Aorta (tissue), 5 donors: Measurements from ENCODE around the gene PPP1R3E. TPM values are rescaled to one million over a fixed set of nuclear protein-coding genes. Genes with fewer than 3 reads are reported as not detected.

Experiments
- ATAC-seq: fragments of 200-7000 bp; cut with Tn5 transposase; one replicate; pipeline ENCODE4 v1.9.1; 2022; ENCODE audit warnings: moderate library complexity; ENCODE audit not compliant: low FRiP score
- DNase-seq, 2 donors: peaks; one replicate each; pipeline ENCODE4 v3.0.0-alpha.2; 2020
- H3K27ac ChIP-seq, 2 donors: one replicate each; pipeline ENCODE4 v1.5.1; 2013; ENCODE audit warnings: low read length in 2 of 2, mild to moderate bottlenecking in 2 of 2, moderate library complexity in 2 of 2, control low read depth in 1 of 2, inconsistent platforms in 1 of 2, low read depth in 1 of 2
- H3K27me3 ChIP-seq, 2 donors: one replicate each; pipeline ENCODE4 v1.6.1; 2013; ENCODE audit warnings: control low read depth in 1 of 2, low read length in 1 of 2, mild to moderate bottlenecking in 1 of 2, moderate library complexity in 1 of 2; ENCODE audit not compliant: insufficient read depth in 2 of 2, control insufficient read depth in 1 of 2
- H3K36me3 ChIP-seq, 2 donors: one replicate each; pipeline ENCODE4 v1.6.1; 2013; ENCODE audit warnings: control low read depth in 1 of 2, low read length in 1 of 2, mild to moderate bottlenecking in 1 of 2; ENCODE audit not compliant: insufficient read depth in 2 of 2, control insufficient read depth in 1 of 2
- H3K4me1 ChIP-seq, 2 donors: one replicate each; pipeline ENCODE4 v1.6.1; 2013; ENCODE audit warnings: low read length in 2 of 2, control low read depth in 1 of 2, mild to moderate bottlenecking in 1 of 2, moderate library complexity in 1 of 2; ENCODE audit not compliant: insufficient read depth in 2 of 2, control insufficient read depth in 1 of 2
- H3K4me3 ChIP-seq, 2 donors: one replicate each; pipeline ENCODE4 v1.5.1; 2013; ENCODE audit warnings: low read length in 2 of 2, control low read depth in 1 of 2, mild to moderate bottlenecking in 1 of 2
- H3K9me3 ChIP-seq: one replicate; pipeline ENCODE4 v1.6.1; 2013; ENCODE audit warnings: mild to moderate bottlenecking, low read length; ENCODE audit not compliant: control insufficient read depth
- WGBS, 2 donors: extraction: QIAGEN DNeasy Blood & Tissue Kit; methylation state at CpG; one replicate each; pipeline ENCODE4 v1.1.7; 2013; 5-methylcytosine and 5-hydroxymethylcytosine counted together
- intact Hi-C, 2 donors: fragments of 100-400 bp; cut with DNase I; formaldehyde crosslinking; loops; one replicate each; pipeline versions ENCODE4 v1.14.2 to v1.15.0; 2022
- polyA plus RNA-seq, 2 donors: library from polyadenylated mRNA; stranded (reverse); fragments of 200-250 nt; gene quantifications; one replicate each; pipeline ENCODE4 v1.2.3, GENCODE V29; 2013
- total RNA-seq, 2 donors: library from RNA; stranded (reverse); fragmentation: NEBNext Ultra II Directional; extraction: Animal tissue kit (Norgen Biotek cat#: 25700); gene quantifications; one replicate each; pipeline ENCODE4 v1.2.1, GENCODE V29; 2021
- donor health status: healthy with polysubstance abuse.
- donor health status: Bipolar disorder and iron deficiency.
- donor health status: DM: no; HTN: no; CAD: no.
- donor health status: DM: no; HTN: no; CAD: no.
- donor health status: DM: yes; HTN: yes; CAD: no.

PPP1R3E gene
- total and polyA plus RNA-seq, 4 donors, result 4.9 to 13.8 (median 11.3) TPM

DNA sequence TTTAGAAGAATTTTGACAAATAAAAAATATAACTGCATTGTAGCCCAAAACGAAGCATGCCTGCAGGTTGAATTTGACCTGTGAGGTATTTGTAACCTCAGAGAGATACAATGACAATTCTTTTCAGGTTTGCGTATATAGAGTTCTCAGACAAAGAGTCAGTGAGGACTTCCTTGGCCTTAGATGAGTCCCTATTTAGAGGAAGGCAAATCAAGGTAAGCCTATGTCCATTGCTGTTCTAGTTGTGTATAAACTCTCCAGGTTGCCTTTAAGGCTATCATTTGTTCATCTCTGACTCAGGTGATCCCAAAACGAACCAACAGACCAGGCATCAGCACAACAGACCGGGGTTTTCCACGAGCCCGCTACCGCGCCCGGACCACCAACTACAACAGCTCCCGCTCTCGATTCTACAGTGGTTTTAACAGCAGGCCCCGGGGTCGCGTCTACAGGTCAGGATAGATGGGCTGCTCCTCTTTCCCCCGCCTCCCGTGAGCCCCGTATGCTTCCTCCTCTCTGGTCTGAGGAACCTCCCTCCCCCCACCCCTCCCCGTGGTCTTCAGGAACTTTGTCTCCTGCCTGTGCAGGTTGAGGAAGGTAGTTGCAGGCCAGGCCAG lies 21.3 kb upstream of the PPP1R3E start:
- ATAC-seq (no peak), DNase-seq (no peak)
- no peak overlapping the region for H3K27ac ChIP-seq
- no peaks in the 10 kb centered on the region for H3K4me1 ChIP-seq
- H3K36me3 ChIP-seq, result peaks cover 2 to 7% of the 10 kb centered on the region in 2 donors
- intact Hi-C loops, result loop anchor here (5.0 to 10.0 kb wide), 4 partner anchors 43 to 241 kb away; partner anchors contain the start of genes AP1G2 (in 1 of the 2), EFS (in 1 of the 2), NGDN (in 1 of the 2) and THTPA (in 1 of the 2)
- H3K27me3 ChIP-seq, result no peaks in the 10 kb centered on the region
- H3K9me3 ChIP-seq, result no peaks in the 10 kb centered on the region
- no peak overlapping the region for H3K4me3 ChIP-seq
- WGBS, 2 donors, result 85 to 86% methylated on average over 18 of the region's 18 CpGs

DNA sequence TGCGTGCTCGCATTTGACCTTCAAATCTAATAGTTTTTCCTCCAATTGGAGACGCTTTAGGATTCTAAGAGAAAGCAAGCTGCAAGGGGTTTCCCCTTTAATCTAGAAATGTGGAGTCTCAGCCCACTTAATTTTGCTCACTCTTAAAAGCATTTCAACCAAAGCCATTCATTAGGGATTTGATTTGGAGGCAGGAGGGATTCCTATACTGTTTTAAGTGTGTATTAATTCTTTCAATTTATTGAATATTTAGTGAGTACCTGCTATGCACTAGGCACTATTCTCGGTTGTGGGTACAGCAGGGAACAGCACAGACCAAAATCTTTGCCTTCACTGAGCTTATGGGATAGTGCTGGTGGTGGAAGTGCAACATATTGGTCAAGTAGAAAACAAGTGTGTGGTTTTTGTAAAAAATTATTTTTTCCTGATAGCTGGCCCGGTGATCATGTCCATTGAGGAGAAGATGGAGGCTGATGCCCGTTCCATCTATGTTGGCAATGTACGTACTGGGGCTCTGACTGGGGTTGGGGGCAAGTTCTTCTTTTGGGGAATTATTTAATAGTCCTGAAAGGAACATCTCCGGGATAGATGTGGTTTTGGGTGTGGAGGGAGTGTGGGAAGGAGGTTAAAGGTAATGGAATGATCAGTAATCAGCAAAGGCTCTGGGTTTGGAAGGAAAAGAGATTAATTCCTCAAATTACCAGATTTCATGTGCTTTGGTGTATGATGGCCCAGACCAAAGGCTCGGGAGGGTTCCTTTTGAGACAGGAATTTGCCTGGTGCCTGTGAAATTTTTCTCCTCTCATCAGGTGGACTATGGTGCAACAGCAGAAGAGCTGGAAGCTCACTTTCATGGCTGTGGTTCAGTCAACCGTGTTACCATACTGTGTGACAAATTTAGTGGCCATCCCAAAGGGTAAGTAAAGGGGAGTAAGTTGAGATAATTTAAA lies 20.2 kb upstream of the PPP1R3E start:
- no peaks in the 10 kb centered on the region for H3K9me3 ChIP-seq
- H3K27ac ChIP-seq, result no peak overlapping the region
- DNase-seq (no peak), ATAC-seq (no peak)
- intact Hi-C loops, result loop anchor here (5.0 to 10.0 kb wide), 4 partner anchors 44 to 242 kb away; partner anchors contain the start of genes AP1G2 (in 1 of the 2), EFS (in 1 of the 2), NGDN (in 1 of the 2) and THTPA (in 1 of the 2)
- no peaks in the 10 kb centered on the region for H3K27me3 ChIP-seq
- no peaks in the 10 kb centered on the region for H3K4me1 ChIP-seq
- 46% methylated on average over 10 of the region's 10 CpGs for WGBS, 2 donors
- H3K36me3 ChIP-seq, result peaks cover 2 to 7% of the 10 kb centered on the region in 2 donors
- peak overlapping the region in 1 of 2 donors; percentile 81 for H3K4me3 ChIP-seq

DNA sequence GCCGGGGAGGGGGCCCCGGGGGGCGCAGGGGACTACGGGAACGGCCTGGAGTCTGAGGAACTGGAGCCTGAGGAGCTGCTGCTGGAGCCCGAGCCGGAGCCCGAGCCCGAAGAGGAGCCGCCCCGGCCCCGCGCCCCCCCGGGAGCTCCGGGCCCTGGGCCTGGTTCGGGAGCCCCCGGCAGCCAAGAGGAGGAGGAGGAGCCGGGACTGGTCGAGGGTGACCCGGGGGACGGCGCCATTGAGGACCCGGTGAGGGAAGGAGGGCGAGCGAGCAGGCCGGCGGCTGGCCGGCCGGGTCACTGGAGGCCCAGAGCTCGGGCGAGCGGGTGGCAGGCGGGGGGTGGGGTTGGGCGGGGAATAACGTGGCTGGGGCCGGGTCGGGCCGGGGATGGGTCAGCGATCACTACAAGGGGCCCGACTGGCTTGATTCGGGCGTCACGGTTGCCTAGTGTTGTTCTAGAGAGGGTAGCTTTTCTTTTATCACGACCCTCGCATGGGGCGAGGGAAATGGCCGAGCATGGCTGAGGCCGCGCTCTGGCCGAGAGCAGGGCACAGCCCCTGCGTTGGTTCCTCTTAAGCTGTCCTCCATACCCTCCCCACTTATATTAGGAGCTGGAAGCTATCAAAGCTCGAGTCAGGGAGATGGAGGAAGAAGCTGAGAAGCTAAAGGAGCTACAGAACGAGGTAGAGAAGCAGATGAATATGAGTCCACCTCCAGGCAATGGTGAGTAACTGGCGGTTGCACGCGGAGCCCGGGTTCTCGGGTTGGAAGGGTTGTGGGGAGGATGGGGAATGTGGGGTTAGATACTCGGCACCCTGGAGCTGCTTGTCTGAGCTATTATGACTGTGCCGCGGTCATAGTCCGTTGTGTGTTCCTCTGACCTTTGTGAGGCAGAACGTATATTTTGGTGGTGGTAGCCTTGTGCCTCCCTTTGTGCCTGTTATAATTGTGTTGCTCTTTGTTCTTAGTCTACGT lies 19.2 kb upstream of the PPP1R3E start:
- ATAC-seq (peak; percentile 17), DNase-seq (peak; percentile 72 to 86)
- Histone ChIP-seq H3K4me3 (peak overlapping the region; percentile 81 to 91), H3K4me1 (no peaks in the 10 kb centered on the region), H3K36me3 (peaks cover 2 to 7% of the 10 kb centered on the region in 2 donors), H3K27me3 (no peaks in the 10 kb centered on the region), H3K9me3 (no peaks in the 10 kb centered on the region), H3K27ac (peak overlapping the region; percentile 66 to 73)
- intact Hi-C loops, result loop anchor here (5.0 to 10.0 kb wide), 4 partner anchors 45 to 243 kb away; partner anchors contain the start of genes AP1G2 (in 1 of the 2), EFS (in 1 of the 2), NGDN (in 1 of the 2) and THTPA (in 1 of the 2)
- WGBS, 2 donors, result 1% methylated on average over 44 to 64 of the region's 64 CpGs

DNA sequence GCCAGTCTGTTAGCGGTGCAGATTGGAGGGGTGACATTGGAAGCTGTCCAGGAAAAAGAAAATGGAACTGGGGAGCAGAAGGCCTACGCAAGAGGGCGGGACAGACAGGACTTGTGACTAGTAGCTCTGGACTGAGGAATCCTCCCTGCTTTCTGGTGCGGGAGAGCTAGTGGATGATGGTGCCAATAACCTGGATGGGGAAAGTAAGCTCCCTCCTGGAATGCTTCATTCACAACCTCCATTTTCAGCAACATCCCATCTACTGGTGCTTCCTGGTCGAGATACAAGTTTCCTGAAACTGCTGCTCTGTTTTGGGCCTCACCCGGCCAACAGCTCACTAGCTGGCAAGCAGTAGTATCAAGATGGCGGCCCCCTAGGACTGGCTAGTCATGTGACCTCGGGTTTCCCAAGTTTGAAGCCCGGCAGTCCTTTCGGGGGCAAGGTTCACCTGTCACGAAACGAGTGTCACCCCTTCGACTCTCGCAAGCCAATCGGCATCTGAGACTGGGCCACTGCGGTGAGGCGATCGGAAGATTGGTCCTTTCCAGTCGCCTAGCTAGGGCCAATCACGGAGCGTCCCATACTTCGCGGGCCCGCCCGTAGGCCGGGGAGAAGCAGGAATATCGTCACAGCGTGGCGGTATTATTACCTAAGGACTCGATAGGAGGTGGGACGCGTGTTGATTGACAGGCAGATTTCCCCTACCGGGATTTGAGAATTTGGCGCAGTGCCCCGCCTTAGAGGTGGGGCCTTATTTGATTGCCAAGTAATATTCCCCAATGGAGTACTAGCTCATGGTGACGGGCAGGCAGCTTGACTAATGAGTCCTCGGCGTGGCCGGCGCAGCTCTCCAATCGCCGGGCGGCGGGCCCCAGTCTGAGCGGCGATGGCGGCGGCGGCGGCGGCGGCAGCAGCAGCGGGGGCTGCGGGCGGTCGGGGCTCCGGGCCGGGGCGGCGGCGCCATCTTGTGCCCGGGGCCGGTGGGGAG lies 18.2 kb upstream of the PPP1R3E start, which contains the start of gene PABPN1:
Gene PABPN1, plus strand, starts transcription at position 874 of the 988 bp plus-strand sequence. Its CDS starts 13 bp downstream, at position 887.
- Histone ChIP-seq H3K27ac (peak within 1 kb of the TSS; percentile 80 to 94), H3K9me3 (no peaks in the 10 kb centered on the region), H3K36me3 (peaks cover 2 to 7% of the 10 kb centered on the region in 2 donors), H3K4me3 (peak within 1 kb of the TSS; percentile 81 to 91), H3K27me3 (no peaks in the 10 kb centered on the region), H3K4me1 (no peaks in the 10 kb centered on the region)
- 3 to 4% methylated on average over 60 to 63 of the region's 63 CpGs for WGBS, 2 donors
- intact Hi-C loops, result loop anchor here (1.0 to 10.0 kb wide), 5 partner anchors 35 to 244 kb away; partner anchors contain the start of genes AP1G2 (in 1 of the 2), EFS (in 1 of the 2), HOMEZ (in 1 of the 2) and NGDN (in 1 of the 2)
- DNase-seq (peak; percentile 98 to 99), ATAC-seq (peak; percentile 98)

DNA sequence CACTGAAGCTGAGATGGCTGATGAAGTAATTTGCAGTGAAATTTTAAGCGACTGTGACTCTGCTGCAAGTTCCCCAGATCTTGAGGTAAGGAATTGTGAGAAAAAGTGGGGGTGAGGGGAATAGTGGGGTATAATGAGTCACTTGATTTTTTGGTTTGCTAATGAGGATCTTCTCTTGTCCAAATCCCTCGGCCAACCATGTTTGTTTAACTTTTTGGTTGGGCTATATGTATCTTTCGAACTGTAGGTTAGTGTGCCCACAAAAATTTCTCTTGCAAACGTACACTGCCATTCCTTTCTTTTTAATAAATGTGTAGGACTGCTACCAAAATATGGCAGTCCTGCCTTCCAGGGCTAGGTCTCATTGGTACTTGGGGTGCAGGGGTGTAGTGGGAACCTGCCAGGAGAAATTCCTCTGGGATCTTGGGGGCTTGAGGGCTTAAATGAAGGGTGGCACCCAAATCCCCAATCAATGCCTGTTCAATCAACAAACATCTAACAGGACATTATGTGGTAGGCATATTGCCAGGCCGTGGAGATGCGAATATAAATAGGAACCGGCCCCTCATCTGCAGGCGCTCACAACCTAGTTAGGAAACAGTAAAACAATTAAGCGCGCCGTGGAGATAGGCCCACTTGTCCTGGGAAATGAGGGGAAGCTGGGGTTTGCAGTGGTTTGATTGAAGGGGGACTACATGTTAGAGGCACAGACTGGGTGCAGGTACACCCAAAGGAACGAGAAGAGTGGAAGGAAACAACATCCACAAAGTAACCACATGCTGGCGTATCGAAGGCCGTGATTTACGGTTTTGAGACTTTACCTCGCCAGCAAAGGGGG lies 17.3 kb upstream of the PPP1R3E start:
- WGBS, 2 donors, result 91% methylated on average over 17 of the region's 17 CpGs

DNA sequence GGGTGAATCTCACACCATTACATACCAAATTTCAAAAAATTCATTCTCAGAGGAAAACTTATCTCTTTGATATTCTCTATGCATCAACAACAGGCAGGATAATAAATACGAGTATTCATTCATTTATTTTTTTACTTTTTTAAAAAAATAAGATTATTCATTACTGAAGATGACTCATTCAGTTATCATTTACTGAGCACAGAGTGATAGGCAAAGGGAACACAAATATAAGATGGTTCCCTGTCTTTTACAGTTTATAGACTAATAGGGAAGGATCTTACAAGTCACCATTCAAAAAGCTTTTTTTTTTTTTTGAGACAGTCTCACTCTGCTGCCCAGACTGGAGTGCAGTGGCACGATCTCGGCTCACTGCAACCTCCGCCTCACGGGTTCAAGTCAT lies 13.6 kb upstream of the PPP1R3E start:
- WGBS, 2 donors, result 83 to 86% methylated on average over 5 of the region's 5 CpGs
- no peak for DNase-seq
- no peaks in the 10 kb centered on the region for H3K27me3 ChIP-seq
- no peaks in the 10 kb centered on the region for H3K36me3 ChIP-seq
- ATAC-seq, result no peak
- no peaks in the 10 kb centered on the region for H3K9me3 ChIP-seq
- intact Hi-C loops, result no loop called here
- no peak overlapping the region for H3K27ac ChIP-seq
- H3K4me3 ChIP-seq, result no peak overlapping the region
- H3K4me1 ChIP-seq, result no peaks in the 10 kb centered on the region

More for the DNA sequence above, 17.3 kb upstream of the PPP1R3E start:
- ATAC-seq (no peak), DNase-seq (no peak)
- H3K9me3 ChIP-seq, result no peaks in the 10 kb centered on the region
- no peaks in the 10 kb centered on the region for H3K4me1 ChIP-seq
- peak overlapping the region; percentile 80 to 94 for H3K27ac ChIP-seq
- intact Hi-C loops, result loop anchor here (1.0 to 10.0 kb wide), 5 partner anchors 34 to 245 kb away; partner anchors contain the start of genes AP1G2 (in 1 of the 2), EFS (in 1 of the 2), HOMEZ (in 1 of the 2) and NGDN (in 1 of the 2)
- no peaks in the 10 kb centered on the region for H3K27me3 ChIP-seq
- H3K4me3 ChIP-seq, result no peak overlapping the region
- H3K36me3 ChIP-seq, result peaks cover 2 to 4% of the 10 kb centered on the region in 2 donors
